GM21390 (cell line): ENCODE results near the gene MACC1.

ENCODE experiments used
- ATAC-seq: cut with Tn5 transposase; IDR thresholded peaks from one replicate; pipeline ENCODE4 v1.9.1; 2021; ENCODE audit not compliant: unreplicated experiment

MACC1 gene

GRCh38 chr7:20085086-20085485 is 132.1 kb downstream of the MACC1 start:
- ATAC-seq = no peak
